HG03378 (cell line): ENCODE measurements around the gene COASY.
"Not testable (repeated sequence)": the region's sequence is repeated elsewhere in the genome, so short reads cannot be mapped to it uniquely, and the experiment has no call there.

Experiments
- ATAC-seq: cut with Tn5 transposase; IDR thresholded peaks from one replicate; pipeline ENCODE4 v1.9.1; 2021; ENCODE audit warnings: mild to moderate bottlenecking, moderate library complexity; ENCODE audit not compliant: unreplicated experiment

The COASY gene

GRCh38 chr17:42609814-42610801, 48.2 kb downstream of the COASY start:
- ATAC-seq = not testable (repeated sequence)

- no peak for ATAC-seq
These were observed 50.1 kb downstream of the COASY start for GRCh38 chr17:42612013-42612412.

GRCh38 chr17:42613699-42614295, 51.8 kb downstream of the COASY start:
- ATAC-seq = no peak
